ENCODE data around the gene NUCKS1.

DNA sequence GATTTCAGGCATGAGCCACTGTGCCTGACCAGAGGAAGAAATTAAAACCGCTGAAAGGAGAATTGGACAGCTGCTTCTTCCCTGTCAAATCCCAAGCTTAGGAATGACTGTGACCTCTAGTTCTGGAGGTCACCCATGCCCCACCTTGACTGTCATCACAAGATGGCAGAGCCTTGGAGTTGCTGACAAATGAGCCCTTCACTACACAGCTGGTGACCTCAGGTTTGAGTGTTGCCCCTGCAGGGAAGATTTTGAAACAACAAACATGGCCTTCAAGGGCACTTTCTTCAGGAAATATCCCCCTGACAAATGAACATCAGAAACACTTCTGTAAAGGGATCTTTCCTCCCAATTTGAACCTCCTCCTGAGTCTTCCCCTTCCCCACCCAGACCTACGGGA, 62.7 kb downstream of the NUCKS1 start:
- TF ChIP-seq, protein P1, sequence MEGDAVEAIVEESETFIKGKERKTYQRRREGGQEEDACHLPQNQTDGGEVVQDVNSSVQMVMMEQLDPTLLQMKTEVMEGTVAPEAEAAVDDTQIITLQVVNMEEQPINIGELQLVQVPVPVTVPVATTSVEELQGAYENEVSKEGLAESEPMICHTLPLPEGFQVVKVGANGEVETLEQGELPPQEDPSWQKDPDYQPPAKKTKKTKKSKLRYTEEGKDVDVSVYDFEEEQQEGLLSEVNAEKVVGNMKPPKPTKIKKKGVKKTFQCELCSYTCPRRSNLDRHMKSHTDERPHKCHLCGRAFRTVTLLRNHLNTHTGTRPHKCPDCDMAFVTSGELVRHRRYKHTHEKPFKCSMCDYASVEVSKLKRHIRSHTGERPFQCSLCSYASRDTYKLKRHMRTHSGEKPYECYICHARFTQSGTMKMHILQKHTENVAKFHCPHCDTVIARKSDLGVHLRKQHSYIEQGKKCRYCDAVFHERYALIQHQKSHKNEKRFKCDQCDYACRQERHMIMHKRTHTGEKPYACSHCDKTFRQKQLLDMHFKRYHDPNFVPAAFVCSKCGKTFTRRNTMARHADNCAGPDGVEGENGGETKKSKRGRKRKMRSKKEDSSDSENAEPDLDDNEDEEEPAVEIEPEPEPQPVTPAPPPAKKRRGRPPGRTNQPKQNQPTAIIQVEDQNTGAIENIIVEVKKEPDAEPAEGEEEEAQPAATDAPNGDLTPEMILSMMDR (IDR thresholded peaks at IDR 0.05) = no peak
- TF ChIP-seq, protein P2, sequence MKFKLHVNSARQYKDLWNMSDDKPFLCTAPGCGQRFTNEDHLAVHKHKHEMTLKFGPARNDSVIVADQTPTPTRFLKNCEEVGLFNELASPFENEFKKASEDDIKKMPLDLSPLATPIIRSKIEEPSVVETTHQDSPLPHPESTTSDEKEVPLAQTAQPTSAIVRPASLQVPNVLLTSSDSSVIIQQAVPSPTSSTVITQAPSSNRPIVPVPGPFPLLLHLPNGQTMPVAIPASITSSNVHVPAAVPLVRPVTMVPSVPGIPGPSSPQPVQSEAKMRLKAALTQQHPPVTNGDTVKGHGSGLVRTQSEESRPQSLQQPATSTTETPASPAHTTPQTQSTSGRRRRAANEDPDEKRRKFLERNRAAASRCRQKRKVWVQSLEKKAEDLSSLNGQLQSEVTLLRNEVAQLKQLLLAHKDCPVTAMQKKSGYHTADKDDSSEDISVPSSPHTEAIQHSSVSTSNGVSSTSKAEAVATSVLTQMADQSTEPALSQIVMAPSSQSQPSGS (CRISPR knock-in tag; IDR thresholded peaks at IDR 0.05; ENCODE audit: borderline replicate concordance, low read depth) = no peak
- TF ChIP-seq ZNF423 (CRISPR knock-in tag; IDR thresholded peaks at IDR 0.05) = no peak
- no peak for TF ChIP-seq NR2C2 (CRISPR knock-in tag; IDR thresholded peaks at IDR 0.05)
